HCT116 (cell line): ENCODE data around the gene HMCES. TPM values are rescaled to one million over a fixed set of nuclear protein-coding genes. Genes with fewer than 3 reads are reported as not detected.

Experiments
- ATAC-seq: fragments of 200-7000 bp; cut with Tn5 transposase; 2 replicates; pipeline ENCODE4 v1.9.1; 2020; ENCODE audit warnings: mild to moderate bottlenecking, moderate library complexity
- BruUV-seq: library from RNA; stranded (reverse); fragments of 400-500 nt; replicated peaks from 2 replicates; lab custom pipeline; 2021; lab: Mats Ljungman, UMichigan
- CTCF ChIA-PET: fragments of 300-600 bp; sonication (Branson Sonifier 250); formaldehyde crosslinking; loops from one replicate; lab custom pipeline; 2021; ENCODE audit warnings: antibody characterized with exemption; lab: Charles Lee
- POLR2A ChIA-PET: fragments of 300-600, 350-600 bp; sonication (Branson Sonifier 250); formaldehyde crosslinking; loops from one replicate; lab custom pipeline; 2021; ENCODE audit warnings: antibody characterized with exemption; lab: Charles Lee
- RAD21 ChIA-PET, 2 experiments: fragments of 300-600 bp; sonication (Branson Sonifier 250); formaldehyde crosslinking; loops; one replicate each; lab custom pipeline; 2023; ENCODE audit warnings: low total read pairs in 2 of 2; ENCODE audit not compliant: uncharacterized antibody in 2 of 2, unreplicated experiment in 2 of 2, low non-redundant PET in 1 of 2; lab: Charles Lee
- DNase-seq: peaks from one replicate; pipeline ENCODE4 v3.0.0-alpha.2; 2010; ENCODE audit warnings: low read depth, low spot score
- H2AFZ ChIP-seq: fragments of 200-600 bp; shearing (Covaris generic), sonication (generic); 2 replicates; pipeline ENCODE4 v1.6.1; 2017; ENCODE audit warnings: low read depth, mixed run types, mixed read lengths, antibody characterized with exemption, low read length; ENCODE audit not compliant: poor library complexity, severe bottlenecking
- H3K27ac ChIP-seq: 2 replicates; pipeline ENCODE4 v1.5.1; 2012; ENCODE audit warnings: low read depth, low read length
- H3K27me3 ChIP-seq: fragments of 200-600 bp; sonication (generic); 2 replicates; pipeline ENCODE4 v1.6.1; 2016; ENCODE audit warnings: mixed run types, low read length, mixed read lengths; ENCODE audit not compliant: insufficient read depth
- H3K36me3 ChIP-seq, 2 experiments: fragments of 200-500 bp in 1 of 2; fragments of 200-600 bp in 1 of 2; sonication (Bioruptor generic) in 1 of 2; sonication (generic) in 1 of 2; 2 replicates each; pipeline versions ENCODE4 v1.5.1 to v1.6.1; 2014 to 2016; ENCODE audit warnings: low read length in 2 of 2, inconsistent platforms in 1 of 2, mixed read lengths in 1 of 2, mixed run types in 1 of 2; ENCODE audit not compliant: insufficient read depth in 2 of 2, control insufficient read depth in 1 of 2
- H3K4me1 ChIP-seq, 2 experiments: fragments of 200-600 bp in 1 of 2; sonication (generic) in 1 of 2; 2 replicates each; pipeline versions ENCODE4 v1.5.1 to v1.6.1; 2012 to 2017; ENCODE audit warnings: low read length in 2 of 2, inconsistent platforms in 1 of 2, mild to moderate bottlenecking in 1 of 2, mixed read lengths in 1 of 2, mixed run types in 1 of 2, moderate library complexity in 1 of 2; ENCODE audit not compliant: insufficient read depth in 2 of 2, control insufficient read depth in 1 of 2
- H3K4me2 ChIP-seq: fragments of 200-600 bp; sonication (generic); 2 replicates; pipeline ENCODE4 v1.6.1; 2017; ENCODE audit warnings: mixed run types, low read length, mixed read lengths
- H3K4me3 ChIP-seq, 2 experiments: fragments of 200-600 bp in 1 of 2; sonication (generic) in 1 of 2; replicated peaks in 1 of 2; 2 replicates each; pipeline ENCODE4 v1.5.1; 2011 to 2016; ENCODE audit warnings: low read length in 2 of 2, control low read depth in 1 of 2, low read depth in 1 of 2, mild to moderate bottlenecking in 1 of 2, mixed read lengths in 1 of 2, mixed run types in 1 of 2
- H3K79me2 ChIP-seq: fragments of 200-600 bp; sonication (generic); 2 replicates; pipeline ENCODE4 v1.6.1; 2017; ENCODE audit warnings: mild to moderate bottlenecking, mixed run types, low read length, moderate library complexity, mixed read lengths; ENCODE audit not compliant: insufficient read depth
- H3K9ac ChIP-seq: fragments of 200-600 bp; sonication (generic); 2 replicates; pipeline ENCODE4 v1.6.1; 2016; ENCODE audit warnings: low read length, mixed read lengths
- H3K9me2 ChIP-seq: fragments of 200-600 bp; sonication (generic), shearing (Covaris generic); 2 replicates; pipeline ENCODE4 v1.6.1; 2017; ENCODE audit warnings: mixed run types, mild to moderate bottlenecking, moderate library complexity; ENCODE audit not compliant: insufficient read depth
- H3K9me3 ChIP-seq, 2 experiments: fragments of 200-500 bp in 1 of 2; fragments of 200-600 bp in 1 of 2; sonication (Bioruptor generic) in 1 of 2; sonication (generic) in 1 of 2; 2 replicates each; pipeline ENCODE4 v1.6.1; 2014 to 2017; ENCODE audit warnings: low read length in 2 of 2, mixed read lengths in 2 of 2, inconsistent platforms in 1 of 2, low read depth in 1 of 2, mild to moderate bottlenecking in 1 of 2, mixed run types in 1 of 2, moderate library complexity in 1 of 2; ENCODE audit not compliant: control insufficient read depth in 1 of 2, insufficient read depth in 1 of 2
- H4K20me1 ChIP-seq: fragments of 200-600 bp; sonication (generic), shearing (Covaris generic); 2 replicates; pipeline ENCODE4 v1.6.1; 2017; ENCODE audit warnings: mixed run types, mild to moderate bottlenecking, moderate library complexity; ENCODE audit not compliant: insufficient read depth
- ATF3 ChIP-seq: IDR thresholded peaks from 2 replicates; pipeline ENCODE4 v1.6.1; 2012
- CBX3 ChIP-seq: IDR thresholded peaks from 2 replicates; pipeline ENCODE4 v1.6.1; 2012; ENCODE audit warnings: low read depth
- CEBPB ChIP-seq: IDR thresholded peaks from 2 replicates; pipeline ENCODE4 v1.6.1; 2012; ENCODE audit warnings: low read depth
- EGR1 ChIP-seq: IDR thresholded peaks from 2 replicates; pipeline ENCODE4 v1.6.1; 2012; ENCODE audit warnings: low read depth
- EZH2 ChIP-seq: fragments of 200-600 bp; sonication (generic); IDR thresholded peaks from 2 replicates; pipeline ENCODE4 v1.6.1; 2017; ENCODE audit warnings: antibody characterized with exemption, mixed run types
- EZH2phosphoT487 ChIP-seq: fragments of 200-600 bp; IDR thresholded peaks from 2 replicates; pipeline ENCODE4 v1.6.1; 2018; ENCODE audit warnings: antibody characterized with exemption, borderline replicate concordance
- FOSL1 ChIP-seq: IDR thresholded peaks from 2 replicates; pipeline ENCODE4 v1.6.1; 2012; ENCODE audit warnings: low read depth
- JUND ChIP-seq: IDR thresholded peaks from 2 replicates; pipeline ENCODE4 v1.6.1; 2012
- MAX ChIP-seq: IDR thresholded peaks from 2 replicates; pipeline ENCODE4 v1.6.1; 2012
- RAD21 ChIP-seq: IDR thresholded peaks from 2 replicates; pipeline ENCODE4 v1.6.1; 2012; ENCODE audit warnings: low read depth, mild to moderate bottlenecking
- REST ChIP-seq: IDR thresholded peaks from 2 replicates; pipeline ENCODE4 v1.6.1; 2012; ENCODE audit warnings: low read depth
- SP1 ChIP-seq: IDR thresholded peaks from 2 replicates; pipeline ENCODE4 v1.6.1; 2012; ENCODE audit warnings: low read depth
- SRF ChIP-seq: IDR thresholded peaks from 2 replicates; pipeline ENCODE4 v1.6.1; 2012; ENCODE audit warnings: low read depth
- TCF7L2 ChIP-seq: IDR thresholded peaks from 2 replicates; pipeline ENCODE4 v1.7.0; 2011; ENCODE audit warnings: borderline replicate concordance, inconsistent platforms; ENCODE audit not compliant: insufficient read depth, insufficient read length; ENCODE audit errors: extremely low read depth
- ZBTB33 ChIP-seq: IDR thresholded peaks from 2 replicates; pipeline ENCODE4 v1.6.1; 2011; ENCODE audit warnings: mild to moderate bottlenecking, low read length, moderate library complexity; ENCODE audit not compliant: insufficient replicate concordance; ENCODE audit errors: extremely low read depth
- intact Hi-C: fragments of 100-400 bp; cut with micrococcal nuclease; formaldehyde crosslinking; loops from 2 replicates; pipeline ENCODE4 v1.10.0; 2022
- total RNA-seq: library from RNA; stranded (reverse); gene quantifications from one replicate; pipeline ENCODE4 v1.2.1, GENCODE V29; 2021; ENCODE audit not compliant: unreplicated experiment

Gene HMCES
- total RNA-seq, 1 experiment from 2014 or later: 78.9 TPM

GRCh38 chr3:129321887-129322286 is 43.2 kb downstream of the HMCES start:
- Histone ChIP-seq H3K9me2 (no peaks in the 10 kb centered on the region), H3K9ac (no peak overlapping the region), H3K4me3 (no peak overlapping the region), H3K4me1 (peaks cover 0 to 4% of the 10 kb centered on the region in 2 experiments; a peak in 3 of 4 replicates), H3K36me3 (no peaks in the 10 kb centered on the region), H4K20me1 (no peaks in the 10 kb centered on the region), H3K27me3 (no peaks in the 10 kb centered on the region), H2AFZ (no peak overlapping the region), H3K27ac (no peak overlapping the region), H3K9me3 (no peaks in the 10 kb centered on the region), H3K79me2 (no peaks in the 10 kb centered on the region), H3K4me2 (no peak overlapping the region)
- ATAC-seq (no peak), DNase-seq (no peak)
- RAD21 ChIA-PET: no interaction called here
- POLR2A ChIA-PET: no interaction called here
- no peak for TF ChIP-seq SP1
- no peak for TF ChIP-seq ZBTB33
- no peak for TF ChIP-seq FOSL1
- TF ChIP-seq TCF7L2: no peak
- no peak for TF ChIP-seq ATF3
- no peak for TF ChIP-seq SRF
- TF ChIP-seq CEBPB: no peak
- no peak for TF ChIP-seq JUND
- TF ChIP-seq RAD21: no peak
- TF ChIP-seq EGR1: no peak
- no peak for TF ChIP-seq EZH2phosphoT487
- TF ChIP-seq MAX: no peak
- no peak for TF ChIP-seq CBX3
- no peak for TF ChIP-seq REST
- no peak for TF ChIP-seq EZH2
- CTCF ChIA-PET: no interaction called here
- no TSS peak for BruUV-seq
- intact Hi-C loops: no loop called here
